CD4-positive, alpha-beta memory T cell (primary cell): ENCODE results near the gene AGPAT4. TPM values are rescaled to one million over a fixed set of nuclear protein-coding genes. Genes with fewer than 3 reads are reported as not detected.

ENCODE experiments used
- CTCF ChIA-PET: fragments of 350-600 bp; sonication (Branson Sonifier 250); formaldehyde crosslinking; loops from one replicate; lab custom pipeline; 2021; ENCODE audit warnings: inconsistent platforms; ENCODE audit not compliant: partially characterized antibody; lab: Charles Lee
- POLR2A ChIA-PET: fragments of 350-600 bp; sonication (Branson Sonifier 250); formaldehyde crosslinking; loops from one replicate; lab custom pipeline; 2021; ENCODE audit not compliant: partially characterized antibody; lab: Charles Lee
- DNase-seq, 5 donors: peaks; one replicate each; pipeline versions ENCODE4 v3.0.0 to v3.0.0-alpha.2; 2020 to 2022; ENCODE audit warnings: mixed read lengths in 1 of 5
- H3K27ac ChIP-seq: one replicate; pipeline ENCODE4 v1.7.0; 2013; ENCODE audit warnings: low read depth, low read length
- H3K27me3 ChIP-seq: 2 replicates; pipeline ENCODE4 v1.7.0; 2013; ENCODE audit warnings: mild to moderate bottlenecking, low read length, moderate library complexity; ENCODE audit not compliant: insufficient read depth
- H3K36me3 ChIP-seq: 2 replicates; pipeline ENCODE4 v1.7.0; 2013; ENCODE audit warnings: mild to moderate bottlenecking, low read length, moderate library complexity; ENCODE audit not compliant: insufficient read depth
- H3K4me1 ChIP-seq: 2 replicates; pipeline ENCODE4 v1.7.0; 2013; ENCODE audit warnings: mild to moderate bottlenecking, low read length, moderate library complexity; ENCODE audit not compliant: insufficient read depth
- H3K4me3 ChIP-seq, 2 donors: one replicate each; pipeline ENCODE4 v1.7.0; 2013; ENCODE audit warnings: low read length in 2 of 2, mild to moderate bottlenecking in 1 of 2
- H3K9me3 ChIP-seq, 2 donors: one replicate each; pipeline ENCODE4 v1.7.0; 2013; ENCODE audit warnings: low read length in 2 of 2, control low read depth in 1 of 2; ENCODE audit not compliant: control insufficient read depth in 1 of 2
- H3K27ac Mint-ChIP-seq, 7 donors: one replicate each; pipeline ENCODE4 v1.8.0; 2020 to 2021; ENCODE audit warnings: mixed read lengths in 7 of 7, mild to moderate bottlenecking in 6 of 7, inconsistent platforms in 3 of 7, moderate library complexity in 3 of 7
- H3K27me3 Mint-ChIP-seq, 2 donors: one replicate each; pipeline ENCODE4 v1.8.0; 2020 to 2021; ENCODE audit warnings: mixed read lengths in 2 of 2
- H3K36me3 Mint-ChIP-seq, 2 donors: one replicate each; pipeline ENCODE4 v1.8.0; 2020 to 2021; ENCODE audit warnings: mixed read lengths in 2 of 2, inconsistent platforms in 1 of 2, mild to moderate bottlenecking in 1 of 2
- H3K4me1 Mint-ChIP-seq, 4 donors: one replicate each; pipeline ENCODE4 v1.8.0; 2020 to 2021; ENCODE audit warnings: mixed read lengths in 4 of 4, mild to moderate bottlenecking in 1 of 4
- H3K4me3 Mint-ChIP-seq, 8 donors: one replicate each; pipeline ENCODE4 v1.8.0; 2020 to 2021; ENCODE audit warnings: mixed read lengths in 8 of 8, mild to moderate bottlenecking in 7 of 8, moderate library complexity in 6 of 8, inconsistent platforms in 3 of 8
- H3K9me3 Mint-ChIP-seq, 8 donors: one replicate each; pipeline ENCODE4 v1.8.0; 2020 to 2021; ENCODE audit warnings: mixed read lengths in 8 of 8, mild to moderate bottlenecking in 5 of 8, inconsistent platforms in 3 of 8, moderate library complexity in 1 of 8
- intact Hi-C: fragments of 100-400 bp; cut with micrococcal nuclease; formaldehyde crosslinking; loops from one replicate; pipeline ENCODE4 v1.15.1; 2023
- polyA plus RNA-seq, 2 donors: library from polyadenylated mRNA; unstranded; fragments of 300-500 nt; fragmentation: Illumina TruSeq; gene quantifications; one replicate each; pipeline ENCODE4 v1.2.3, GENCODE V29; 2021
- total RNA-seq, 2 experiments: library from RNA; stranded (reverse); gene quantifications; one replicate each; pipeline ENCODE4 v1.2.3, GENCODE V29; 2021

The AGPAT4 gene
- total and polyA plus RNA-seq, 4 experiments from 2014 or later = 3.6 to 6.9 (median 4.1) TPM

GRCh38 chr6:161238081-161238480 is 35.8 kb downstream of the AGPAT4 start:
- Histone ChIP-seq H3K9me3 (no peaks in the 10 kb centered on the region), H3K27ac (no peak overlapping the region), H3K4me3 (no peak overlapping the region), H3K36me3 (no peaks in the 10 kb centered on the region), H3K4me1 (no peaks in the 10 kb centered on the region), H3K27me3 (no peaks in the 10 kb centered on the region)
- no peak overlapping the region for H3K4me3 Mint-ChIP-seq
- no peak for DNase-seq
- H3K9me3 Mint-ChIP-seq = no peaks in the 10 kb centered on the region
- H3K4me1 Mint-ChIP-seq = peaks cover 0 to 7% (median 4%) of the 10 kb centered on the region in 4 donors
- intact Hi-C loops = no loop called here
- H3K27ac Mint-ChIP-seq = no peak overlapping the region
- ChIA-PET POLR2A (no interaction called here), CTCF (no interaction called here)
- no peaks in the 10 kb centered on the region for H3K27me3 Mint-ChIP-seq
- H3K36me3 Mint-ChIP-seq = peaks cover 4 to 22% of the 10 kb centered on the region in 2 donors

GRCh38 chr6:161237176-161237575 is 36.7 kb downstream of the AGPAT4 start:
- H3K27me3 ChIP-seq = no peaks in the 10 kb centered on the region
- ChIA-PET CTCF (no interaction called here), POLR2A (no interaction called here)
- H3K27me3 Mint-ChIP-seq = no peaks in the 10 kb centered on the region
- no peaks in the 10 kb centered on the region for H3K36me3 ChIP-seq
- no peak overlapping the region for H3K4me3 Mint-ChIP-seq
- H3K9me3 Mint-ChIP-seq = no peaks in the 10 kb centered on the region
- peaks cover 0 to 7% (median 4%) of the 10 kb centered on the region in 4 donors for H3K4me1 Mint-ChIP-seq
- no peak overlapping the region for H3K27ac Mint-ChIP-seq
- H3K27ac ChIP-seq = no peak overlapping the region
- no peak for DNase-seq
- H3K9me3 ChIP-seq = no peaks in the 10 kb centered on the region
- peaks cover 3 to 18% of the 10 kb centered on the region in 2 donors for H3K36me3 Mint-ChIP-seq
- H3K4me3 ChIP-seq = no peak overlapping the region
- H3K4me1 ChIP-seq = no peaks in the 10 kb centered on the region
- intact Hi-C loops = no loop called here

DNA sequence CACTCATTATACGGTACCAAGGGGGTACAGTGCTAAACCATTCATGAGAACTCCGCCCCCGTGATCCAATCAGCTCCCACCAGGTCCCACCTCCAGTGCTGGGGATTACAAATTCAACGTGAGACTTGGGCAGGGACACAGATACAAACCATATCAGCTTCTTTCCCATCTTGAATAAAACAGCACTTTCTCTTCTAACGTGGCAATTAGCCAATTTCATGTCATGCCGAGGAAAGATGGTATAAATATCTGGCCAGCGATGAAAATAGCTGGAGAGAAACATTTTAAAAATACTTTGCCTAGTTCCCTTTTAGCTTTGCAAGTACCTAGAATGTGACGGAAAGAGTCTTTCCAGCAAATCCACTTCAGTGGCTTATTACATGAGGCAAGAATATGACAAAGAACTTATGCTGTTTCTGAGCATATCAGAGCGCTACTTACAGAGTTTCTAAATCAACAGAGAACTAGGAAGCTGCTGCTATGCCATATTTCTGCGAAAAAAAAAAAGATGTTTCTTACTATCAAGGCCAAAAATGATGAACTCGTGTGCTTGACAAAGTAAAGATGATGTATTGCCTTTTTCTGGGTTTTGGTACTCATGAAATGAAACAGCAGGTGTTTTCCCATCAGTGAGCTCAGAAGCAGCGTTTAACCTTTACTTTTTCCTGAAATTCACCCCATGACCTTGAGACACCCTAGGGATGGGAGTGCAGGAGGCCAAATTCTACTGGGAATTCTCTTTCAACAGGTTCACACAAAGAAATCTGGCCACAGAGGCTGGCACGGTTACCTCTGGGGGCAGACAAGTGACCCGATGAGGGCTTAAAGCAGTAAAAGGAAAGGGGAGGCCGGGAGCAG is 37.9 kb downstream of the AGPAT4 start:
- no peak overlapping the region for H3K4me3 Mint-ChIP-seq
- H3K4me1 Mint-ChIP-seq = peaks cover 0 to 7% (median 2%) of the 10 kb centered on the region in 4 donors
- no peak overlapping the region for H3K27ac ChIP-seq
- H3K27me3 ChIP-seq = no peaks in the 10 kb centered on the region
- CTCF ChIA-PET = no interaction called here
- peak overlapping the region in 2 of 7 donors; percentile 14 to 17 for H3K27ac Mint-ChIP-seq
- intact Hi-C loops = no loop called here
- H3K36me3 Mint-ChIP-seq = peaks cover 9 to 26% of the 10 kb centered on the region in 2 donors
- H3K36me3 ChIP-seq = no peaks in the 10 kb centered on the region
- H3K27me3 Mint-ChIP-seq = no peaks in the 10 kb centered on the region
- H3K9me3 ChIP-seq = no peaks in the 10 kb centered on the region
- H3K4me1 ChIP-seq = no peaks in the 10 kb centered on the region
- H3K4me3 ChIP-seq = no peak overlapping the region
- no peak for DNase-seq
- H3K9me3 Mint-ChIP-seq = no peaks in the 10 kb centered on the region
- POLR2A ChIA-PET = no interaction called here

DNA sequence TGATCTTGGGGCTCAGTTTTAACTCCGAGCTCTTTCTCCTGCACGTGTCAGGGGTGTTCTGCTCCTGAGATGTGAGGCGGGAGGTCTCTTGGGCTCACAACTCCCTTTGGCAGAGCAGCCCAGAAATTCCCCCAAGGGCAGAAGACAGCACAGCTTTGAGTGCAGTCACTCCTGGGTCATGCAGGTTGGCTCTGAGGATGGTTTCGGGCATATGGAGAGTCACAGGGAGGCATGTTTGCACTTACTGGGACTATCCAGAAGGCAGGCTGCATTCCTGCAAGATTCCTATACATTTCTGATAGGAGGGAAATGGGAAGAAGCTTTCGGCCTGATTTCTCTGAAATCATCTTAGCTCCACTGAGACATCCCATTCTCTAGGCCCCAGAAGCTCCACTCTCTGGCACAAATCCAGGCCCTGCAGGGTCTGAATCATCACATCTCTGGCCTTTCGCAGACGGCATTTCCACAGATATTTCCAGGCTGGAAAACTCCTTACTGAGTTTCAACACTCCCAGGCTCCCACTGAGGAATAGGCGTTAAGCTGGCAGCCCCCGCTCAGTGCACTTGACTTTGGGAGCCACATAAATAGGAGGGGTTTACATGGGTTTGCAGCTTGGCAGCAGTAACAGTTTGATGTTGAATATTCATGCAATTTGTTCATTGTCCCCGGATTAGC is 39.7 kb downstream of the AGPAT4 start:
- H3K36me3 Mint-ChIP-seq = peaks cover 15 to 26% of the 10 kb centered on the region in 2 donors
- intact Hi-C loops = no loop called here
- CTCF ChIA-PET = no interaction called here
- H3K27ac ChIP-seq = no peak overlapping the region
- POLR2A ChIA-PET = no interaction called here
- no peaks in the 10 kb centered on the region for H3K27me3 ChIP-seq
- no peak overlapping the region for H3K4me3 ChIP-seq
- H3K27me3 Mint-ChIP-seq = no peaks in the 10 kb centered on the region
- H3K9me3 ChIP-seq = no peaks in the 10 kb centered on the region
- no peaks in the 10 kb centered on the region for H3K36me3 ChIP-seq
- H3K4me3 Mint-ChIP-seq = no peak overlapping the region
- H3K4me1 Mint-ChIP-seq = peaks cover 0 to 7% (median 2%) of the 10 kb centered on the region in 4 donors
- no peaks in the 10 kb centered on the region for H3K9me3 Mint-ChIP-seq
- no peaks in the 10 kb centered on the region for H3K4me1 ChIP-seq
- no peak overlapping the region for H3K27ac Mint-ChIP-seq
- no peak for DNase-seq

- Mint-ChIP-seq H3K4me1 (peaks cover 8 to 22% (median 15%) of the 10 kb centered on the region in 4 donors), H3K36me3 (peaks cover 16 to 18% of the 10 kb centered on the region in 2 donors), H3K9me3 (no peaks in the 10 kb centered on the region), H3K27ac (no peak overlapping the region), H3K4me3 (no peak overlapping the region), H3K27me3 (no peaks in the 10 kb centered on the region)
- ChIA-PET CTCF (no interaction called here), POLR2A (no interaction called here)
- no peaks in the 10 kb centered on the region for H3K27me3 ChIP-seq
- DNase-seq = no peak
- H3K9me3 ChIP-seq = no peaks in the 10 kb centered on the region
- intact Hi-C loops = no loop called here
- no peak overlapping the region for H3K4me3 ChIP-seq
- peaks cover 10% of the 10 kb centered on the region for H3K4me1 ChIP-seq
- no peak overlapping the region for H3K27ac ChIP-seq
- no peaks in the 10 kb centered on the region for H3K36me3 ChIP-seq
These were observed 41.4 kb downstream of the AGPAT4 start for GRCh38 chr6:161232467-161232866.

DNA sequence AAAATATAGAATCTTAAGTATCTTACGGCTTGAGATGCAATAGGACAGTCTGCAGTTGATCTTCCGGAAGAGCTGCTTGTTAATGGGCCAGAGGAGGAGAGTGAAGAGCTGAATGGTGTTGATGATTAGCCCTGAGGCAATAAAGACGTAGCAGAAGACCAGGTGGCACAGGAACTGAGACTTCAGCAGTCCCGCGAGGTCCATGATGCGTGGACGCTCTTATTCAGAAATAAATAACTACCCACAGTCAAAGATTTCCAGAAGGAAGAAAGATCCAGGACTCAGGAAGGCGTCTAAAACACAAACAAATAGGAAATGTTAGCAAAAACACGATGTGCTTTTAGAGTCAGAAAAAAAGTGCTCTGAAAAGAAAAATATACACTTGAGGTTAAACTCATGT is 41.9 kb downstream of the AGPAT4 start:
- Histone ChIP-seq H3K36me3 (no peaks in the 10 kb centered on the region), H3K4me3 (no peak overlapping the region), H3K4me1 (peaks cover 15% of the 10 kb centered on the region), H3K9me3 (no peaks in the 10 kb centered on the region), H3K27me3 (no peaks in the 10 kb centered on the region), H3K27ac (no peak overlapping the region)
- ChIA-PET CTCF (no interaction called here), POLR2A (no interaction called here)
- H3K27ac Mint-ChIP-seq = peak overlapping the region in 1 of 7 donors; percentile 5
- no peaks in the 10 kb centered on the region for H3K9me3 Mint-ChIP-seq
- H3K36me3 Mint-ChIP-seq = peaks cover 14 to 16% of the 10 kb centered on the region in 2 donors
- peaks cover 9 to 26% (median 19%) of the 10 kb centered on the region in 4 donors for H3K4me1 Mint-ChIP-seq
- no peaks in the 10 kb centered on the region for H3K27me3 Mint-ChIP-seq
- intact Hi-C loops = no loop called here
- no peak overlapping the region for H3K4me3 Mint-ChIP-seq
- no peak for DNase-seq

- intact Hi-C loops = no loop called here
- Mint-ChIP-seq H3K9me3 (no peaks in the 10 kb centered on the region), H3K4me3 (no peak overlapping the region), H3K36me3 (peaks cover 12 to 16% of the 10 kb centered on the region in 2 donors), H3K4me1 (peaks cover 21 to 40% (median 33%) of the 10 kb centered on the region in 4 donors), H3K27me3 (no peaks in the 10 kb centered on the region), H3K27ac (no peak overlapping the region)
- Histone ChIP-seq H3K36me3 (no peaks in the 10 kb centered on the region), H3K4me3 (no peak overlapping the region), H3K27me3 (no peaks in the 10 kb centered on the region), H3K9me3 (no peaks in the 10 kb centered on the region), H3K27ac (no peak overlapping the region), H3K4me1 (peaks cover 31% of the 10 kb centered on the region)
- DNase-seq = no peak
- ChIA-PET POLR2A (no interaction called here), CTCF (no interaction called here)
These were observed 43.5 kb downstream of the AGPAT4 start for GRCh38 chr6:161230339-161230738.
